Central memory CD8-positive, alpha-beta T cell (primary cell): ENCODE results near the gene FOXL1.

Experiments
- ATAC-seq: fragments of 150-1000 bp; cut with Tn5 transposase; replicated peaks from 2 replicates; pipeline ENCODE4 v1.10.0; 2022; ENCODE audit warnings: mild to moderate bottlenecking, moderate FRiP score, moderate number of reproducible peaks; ENCODE audit not compliant: poor library complexity, severe bottlenecking; ENCODE audit errors: extremely low read depth
- DNase-seq, 2 donors: peaks; one replicate each; pipeline ENCODE4 v3.0.0; 2021; ENCODE audit warnings: low spot score in 2 of 2
- H3K27ac Mint-ChIP-seq: one replicate; pipeline ENCODE4 v1.8.0; 2022; ENCODE audit warnings: low read depth, mild to moderate bottlenecking, moderate library complexity, mixed read lengths
- H3K27me3 Mint-ChIP-seq: one replicate; pipeline ENCODE4 v1.8.0; 2022; ENCODE audit warnings: mixed read lengths
- H3K36me3 Mint-ChIP-seq: one replicate; pipeline ENCODE4 v1.8.0; 2022; ENCODE audit warnings: mild to moderate bottlenecking, moderate library complexity, mixed read lengths; ENCODE audit not compliant: insufficient read depth
- H3K4me1 Mint-ChIP-seq: one replicate; pipeline ENCODE4 v1.8.0; 2022; ENCODE audit warnings: mixed read lengths
- H3K4me3 Mint-ChIP-seq: one replicate; pipeline ENCODE4 v1.8.0; 2022; ENCODE audit warnings: mild to moderate bottlenecking, moderate library complexity, mixed read lengths
- H3K9me3 Mint-ChIP-seq: one replicate; pipeline ENCODE4 v1.8.0; 2022; ENCODE audit warnings: mixed read lengths

The FOXL1 gene

DNA sequence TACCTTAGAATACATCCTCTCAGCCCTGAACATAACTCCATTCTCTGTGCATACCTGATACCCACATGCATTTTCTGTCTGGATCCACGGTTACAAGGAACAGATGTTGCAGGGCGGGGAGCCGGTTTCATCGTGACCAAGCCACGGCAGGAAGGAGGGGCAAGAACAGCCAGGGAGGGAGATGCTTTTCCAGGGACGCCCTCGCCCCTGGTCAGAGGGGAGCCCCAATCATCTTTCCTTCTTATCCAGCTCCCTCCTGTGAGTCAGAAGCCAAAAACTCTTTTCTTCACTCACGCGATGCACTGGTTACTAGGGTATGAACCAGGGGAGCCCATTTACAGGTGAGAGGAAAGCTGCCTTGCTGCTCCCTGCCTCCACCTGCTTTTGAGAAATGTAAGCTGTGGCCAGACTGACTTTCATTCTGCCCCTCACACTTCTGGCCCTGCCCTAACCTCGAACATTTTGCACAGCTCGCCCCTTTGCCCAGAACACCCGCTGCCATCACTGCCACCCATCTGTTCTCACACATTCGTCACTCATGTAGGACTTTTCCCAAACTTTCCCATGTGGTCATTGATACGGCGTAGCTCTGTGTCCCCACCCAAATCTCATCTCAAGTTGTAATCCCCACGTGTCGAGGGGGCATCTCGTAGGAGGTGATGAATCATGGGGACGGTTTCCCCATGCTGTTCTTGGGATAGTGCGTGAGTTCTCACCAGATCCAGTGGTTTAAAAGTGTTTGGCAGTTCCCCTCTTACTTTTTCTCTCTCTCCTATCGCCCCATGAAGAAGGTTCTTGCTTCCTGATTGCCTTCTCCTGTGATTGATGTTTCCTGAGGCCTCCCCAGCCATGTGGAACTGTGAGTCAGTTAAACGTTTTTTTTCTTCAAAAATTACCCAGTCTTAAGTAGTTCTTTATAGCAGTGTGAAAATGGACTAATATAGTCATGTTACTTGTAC lies 20.5 kb downstream of the FOXL1 start:
- DNase-seq: no peak

DNA sequence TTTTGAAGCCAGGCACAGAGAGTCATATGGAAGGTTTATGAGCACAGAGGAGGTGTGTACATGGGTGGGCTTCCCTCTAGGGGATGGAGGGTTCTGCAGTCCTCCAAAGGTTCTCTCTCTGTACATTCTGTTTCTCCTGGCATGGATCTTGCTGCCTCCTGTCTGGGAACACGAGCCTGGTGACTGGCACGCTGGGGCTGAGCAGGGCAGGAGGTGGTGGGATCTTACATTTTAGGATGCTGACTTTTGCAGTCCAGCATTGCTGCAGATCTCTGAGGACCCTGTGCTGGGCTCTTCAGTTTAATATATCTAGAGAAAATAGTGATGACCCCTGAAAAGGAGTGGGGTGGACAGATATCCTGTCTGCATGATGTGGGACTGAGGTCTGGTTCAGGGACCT lies 23.0 kb downstream of the FOXL1 start:
- Mint-ChIP-seq H3K9me3 (no peaks in the 10 kb centered on the region), H3K4me1 (peaks cover 12% of the 10 kb centered on the region), H3K4me3 (no peak overlapping the region), H3K27me3 (peaks cover 58% of the 10 kb centered on the region), H3K27ac (no peak overlapping the region), H3K36me3 (no peaks in the 10 kb centered on the region)
- ATAC-seq: no peak
- DNase-seq: no peak

More for the DNA sequence above, 20.5 kb downstream of the FOXL1 start:
- Mint-ChIP-seq H3K27ac (no peak overlapping the region), H3K4me3 (no peak overlapping the region), H3K36me3 (no peaks in the 10 kb centered on the region), H3K27me3 (peaks cover 49% of the 10 kb centered on the region), H3K9me3 (no peaks in the 10 kb centered on the region), H3K4me1 (no peaks in the 10 kb centered on the region)
- no peak for ATAC-seq

DNA sequence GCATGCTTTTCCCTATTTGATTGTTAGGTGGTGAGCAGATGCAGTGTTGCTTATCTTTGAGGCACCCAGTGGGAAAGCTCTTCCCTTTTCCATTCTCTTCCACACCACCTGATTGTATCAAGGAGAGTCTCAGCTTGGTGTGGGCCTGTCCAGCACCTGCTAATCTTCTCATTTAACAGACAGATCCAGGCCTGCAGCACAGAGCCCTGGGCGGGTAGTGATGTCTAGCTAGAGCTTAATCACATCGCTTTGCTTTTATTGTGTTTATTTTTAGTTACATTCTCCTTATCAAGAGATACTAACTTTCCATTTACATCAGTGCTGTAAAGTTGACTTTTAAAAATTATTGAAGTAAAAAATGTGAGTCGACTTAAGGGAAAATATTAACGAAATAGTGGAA lies 24.2 kb downstream of the FOXL1 start:
- peaks cover 65% of the 10 kb centered on the region for H3K27me3 Mint-ChIP-seq

DNA sequence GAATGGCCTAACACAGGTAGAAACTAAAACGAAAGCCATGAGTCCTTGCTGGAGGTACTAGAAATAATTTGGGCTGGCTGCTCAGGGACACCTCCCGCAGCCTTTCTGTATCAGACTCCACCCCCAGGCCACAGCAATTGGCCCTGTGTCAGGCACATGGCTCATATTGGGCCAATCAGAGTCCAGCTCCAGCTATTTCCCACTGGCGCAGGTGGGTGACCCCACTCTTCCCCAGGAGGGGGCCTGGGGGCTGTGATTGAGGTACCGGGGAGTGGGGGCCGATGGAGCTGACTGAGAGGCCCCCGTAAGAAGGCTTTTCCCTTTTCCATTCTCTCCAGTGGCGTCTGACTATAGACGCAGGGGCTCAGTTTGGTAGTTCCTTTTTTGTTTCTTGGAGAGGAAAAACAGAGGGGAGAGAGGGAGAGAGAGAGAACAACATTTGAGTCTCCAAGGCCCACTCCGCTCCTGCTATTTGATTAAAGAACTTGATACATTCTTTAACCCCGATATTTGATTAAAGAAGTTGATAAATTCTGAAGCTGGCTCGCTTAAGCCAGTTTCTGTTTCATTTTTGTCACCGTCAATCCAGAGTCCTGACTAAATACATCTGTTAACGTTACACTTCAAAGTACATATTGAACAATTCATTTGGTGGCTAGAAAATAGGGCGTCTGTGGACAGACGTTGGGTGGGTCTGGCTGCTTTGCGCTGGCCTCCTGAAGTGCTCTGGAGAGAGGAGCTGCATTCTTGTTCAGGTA lies 26.3 kb downstream of the FOXL1 start:
- no peaks in the 10 kb centered on the region for H3K36me3 Mint-ChIP-seq
- ATAC-seq (peak; percentile 91), DNase-seq (peak in 1 of 2 donors; percentile 10)
- H3K4me1 Mint-ChIP-seq: peaks cover 12% of the 10 kb centered on the region
- peak overlapping the region; percentile 70 for H3K27ac Mint-ChIP-seq
- H3K27me3 Mint-ChIP-seq: peaks cover 62% of the 10 kb centered on the region
- H3K9me3 Mint-ChIP-seq: no peaks in the 10 kb centered on the region
- H3K4me3 Mint-ChIP-seq: peak overlapping the region; percentile 79

More for the DNA sequence above, 24.2 kb downstream of the FOXL1 start:
- no peaks in the 10 kb centered on the region for H3K36me3 Mint-ChIP-seq
- no peak for ATAC-seq
- H3K27ac Mint-ChIP-seq: no peak overlapping the region
- no peaks in the 10 kb centered on the region for H3K9me3 Mint-ChIP-seq
- H3K4me3 Mint-ChIP-seq: no peak overlapping the region
- peaks cover 12% of the 10 kb centered on the region for H3K4me1 Mint-ChIP-seq
- DNase-seq: no peak

DNA sequence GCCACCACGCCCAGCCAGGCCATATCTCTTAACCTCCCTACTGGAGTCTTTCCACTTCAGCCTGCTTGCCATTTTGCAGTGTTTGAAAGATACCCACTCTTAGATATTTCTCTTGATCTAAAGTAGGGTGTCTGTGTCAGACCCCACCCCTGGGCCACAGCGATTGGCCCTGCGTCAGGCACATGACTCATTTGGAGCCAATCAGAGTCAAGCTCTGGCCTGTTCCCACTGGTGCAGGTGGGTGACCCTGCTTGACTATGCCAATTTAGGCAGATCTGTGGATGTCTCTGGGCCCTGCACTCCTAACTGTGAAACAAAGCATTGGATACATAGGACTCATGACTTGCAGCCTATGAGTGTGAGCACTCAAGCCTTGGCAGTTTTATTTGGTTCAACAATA lies 27.6 kb downstream of the FOXL1 start:
- no peaks in the 10 kb centered on the region for H3K36me3 Mint-ChIP-seq
- DNase-seq (no peak), ATAC-seq (no peak)
- peaks cover 12% of the 10 kb centered on the region for H3K4me1 Mint-ChIP-seq
- peaks cover 62% of the 10 kb centered on the region for H3K27me3 Mint-ChIP-seq
- no peaks in the 10 kb centered on the region for H3K9me3 Mint-ChIP-seq
- H3K4me3 Mint-ChIP-seq: peak overlapping the region; percentile 42
- no peak overlapping the region for H3K27ac Mint-ChIP-seq

DNA sequence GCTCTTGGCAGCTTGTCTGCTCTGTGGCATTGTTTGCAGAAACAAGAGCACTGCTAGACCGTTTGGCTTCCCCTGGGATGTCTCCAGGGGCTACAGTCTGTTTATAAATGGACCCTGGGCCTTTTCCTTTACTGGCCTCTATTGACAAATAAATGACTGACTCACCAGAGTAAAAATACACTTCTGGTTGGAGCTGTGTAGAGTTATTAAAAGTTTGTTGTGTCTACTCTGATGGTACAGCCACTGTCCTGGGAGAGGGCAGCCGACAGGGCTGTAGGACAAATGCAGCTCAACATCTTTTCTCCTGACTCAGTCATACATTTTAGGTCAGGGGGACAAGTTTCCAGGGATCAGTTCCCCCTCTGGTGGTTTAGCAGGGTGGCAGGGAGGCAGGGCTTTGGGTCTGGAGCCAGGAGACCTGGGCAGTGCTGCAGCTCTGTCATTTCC lies 30.0 kb downstream of the FOXL1 start:
- Mint-ChIP-seq H3K9me3 (no peaks in the 10 kb centered on the region), H3K27me3 (peaks cover 68% of the 10 kb centered on the region), H3K4me3 (no peak overlapping the region), H3K27ac (no peak overlapping the region), H3K4me1 (peaks cover 12% of the 10 kb centered on the region), H3K36me3 (no peaks in the 10 kb centered on the region)
- DNase-seq (no peak), ATAC-seq (no peak)

DNA sequence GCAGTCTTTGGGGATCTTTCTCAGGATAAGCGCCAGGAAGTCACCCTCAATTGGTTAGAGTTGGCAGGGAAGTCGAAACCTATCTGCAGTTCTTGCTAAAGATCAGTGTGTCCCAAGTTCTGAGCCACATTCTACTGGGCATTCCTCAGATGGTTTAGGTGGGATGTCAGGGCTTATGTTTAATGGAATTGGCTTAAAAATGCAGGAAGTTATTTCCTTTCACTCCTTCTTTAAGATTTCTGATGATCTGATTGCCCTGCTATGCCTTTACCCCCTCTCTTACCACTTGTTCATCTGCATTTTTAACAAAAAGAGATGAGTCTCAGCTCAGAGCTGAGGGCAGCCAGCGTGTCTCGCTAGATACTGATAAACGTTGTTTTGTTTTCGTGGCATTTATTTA lies 30.8 kb downstream of the FOXL1 start:
- Mint-ChIP-seq H3K9me3 (no peaks in the 10 kb centered on the region), H3K27me3 (peaks cover 62% of the 10 kb centered on the region), H3K4me3 (no peak overlapping the region), H3K27ac (no peak overlapping the region), H3K4me1 (peaks cover 11% of the 10 kb centered on the region), H3K36me3 (no peaks in the 10 kb centered on the region)
- no peak for ATAC-seq
- DNase-seq: no peak

DNA sequence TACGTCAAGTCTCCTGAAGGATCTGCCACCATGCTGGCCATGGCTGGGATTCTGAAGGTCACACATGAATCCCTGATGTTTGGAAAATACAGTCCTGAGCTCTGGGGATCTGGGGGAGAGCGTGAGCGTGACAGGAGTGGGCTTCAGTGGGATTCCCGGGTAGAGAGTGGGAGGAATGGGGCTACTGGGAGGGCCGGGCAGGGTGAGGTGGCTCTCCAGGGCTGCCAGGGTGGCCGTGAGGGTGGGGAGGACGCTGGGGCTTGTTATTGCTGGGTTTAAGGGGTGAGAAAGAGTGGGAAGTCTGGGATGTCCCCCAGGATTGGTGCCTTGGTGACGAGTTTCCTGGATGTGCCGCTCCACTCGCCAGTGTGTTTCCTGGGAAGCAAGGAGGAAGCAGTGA lies 31.3 kb downstream of the FOXL1 start:
- Mint-ChIP-seq H3K4me3 (no peak overlapping the region), H3K36me3 (no peaks in the 10 kb centered on the region), H3K4me1 (peaks cover 7% of the 10 kb centered on the region), H3K27ac (no peak overlapping the region), H3K9me3 (no peaks in the 10 kb centered on the region), H3K27me3 (peaks cover 56% of the 10 kb centered on the region)
- DNase-seq (no peak), ATAC-seq (no peak)

DNA sequence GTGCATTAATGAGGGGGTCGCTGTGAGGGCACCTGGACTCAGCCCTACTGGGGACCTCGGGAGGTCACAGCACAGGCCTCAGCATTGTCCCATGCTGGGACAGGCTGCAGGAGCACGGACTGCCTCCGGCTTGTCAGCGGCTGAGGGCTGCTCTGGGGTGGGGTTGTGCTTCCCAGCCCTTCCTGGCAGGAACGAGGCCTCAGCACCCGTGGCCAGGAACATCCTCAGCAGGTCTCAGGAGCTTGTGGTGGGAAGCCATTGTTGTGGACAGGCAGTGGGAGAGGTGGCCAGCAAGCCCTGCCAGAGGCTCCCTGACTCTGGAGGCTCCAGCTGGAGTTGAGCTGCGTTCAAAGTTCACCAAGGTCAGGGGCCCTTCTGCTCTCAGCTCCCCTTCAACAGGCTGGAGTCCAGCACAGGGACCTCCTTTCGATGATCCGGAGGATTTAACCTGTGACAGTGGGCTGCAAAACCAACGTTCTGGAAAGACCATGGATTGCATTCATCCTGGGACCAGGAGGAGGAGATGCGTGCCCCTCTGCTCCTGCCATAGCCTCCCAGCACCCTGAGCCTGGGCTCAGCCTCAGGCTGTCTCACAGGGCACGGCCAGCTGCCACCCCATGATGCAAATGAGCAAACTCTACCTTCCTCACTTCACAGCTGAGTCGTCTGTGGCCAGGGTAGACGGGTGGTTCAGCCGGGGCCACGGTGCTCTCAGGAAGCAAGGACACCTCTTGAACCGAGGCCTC lies 32.6 kb downstream of the FOXL1 start:
- H3K36me3 Mint-ChIP-seq: no peaks in the 10 kb centered on the region
- no peak for ATAC-seq

DNA sequence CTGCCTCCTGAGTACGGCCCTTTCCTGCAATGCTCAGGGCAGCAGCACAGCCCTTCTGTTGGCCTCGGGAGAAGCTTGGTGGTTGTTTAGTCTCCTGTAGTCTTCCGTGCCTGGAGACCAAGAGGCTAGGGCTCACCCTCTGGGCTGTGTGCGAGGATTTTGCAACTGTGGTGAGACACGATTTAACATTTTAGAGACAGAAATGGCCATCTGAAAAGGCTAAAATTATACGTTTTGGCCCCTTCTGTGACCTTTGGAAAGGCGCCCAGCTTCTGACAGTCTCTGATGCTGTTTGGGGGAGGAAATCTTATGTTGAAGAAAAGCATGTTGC lies 33.1 kb downstream of the FOXL1 start:
- Mint-ChIP-seq H3K27me3 (peaks cover 61% of the 10 kb centered on the region), H3K27ac (no peak overlapping the region), H3K4me3 (no peak overlapping the region), H3K36me3 (no peaks in the 10 kb centered on the region), H3K9me3 (no peaks in the 10 kb centered on the region), H3K4me1 (no peaks in the 10 kb centered on the region)
- ATAC-seq: no peak
- no peak for DNase-seq

More for the DNA sequence above, 32.6 kb downstream of the FOXL1 start:
- no peak overlapping the region for H3K4me3 Mint-ChIP-seq
- H3K4me1 Mint-ChIP-seq: no peaks in the 10 kb centered on the region
- H3K27me3 Mint-ChIP-seq: peaks cover 61% of the 10 kb centered on the region
- no peaks in the 10 kb centered on the region for H3K9me3 Mint-ChIP-seq
- no peak overlapping the region for H3K27ac Mint-ChIP-seq
- no peak for DNase-seq

DNA sequence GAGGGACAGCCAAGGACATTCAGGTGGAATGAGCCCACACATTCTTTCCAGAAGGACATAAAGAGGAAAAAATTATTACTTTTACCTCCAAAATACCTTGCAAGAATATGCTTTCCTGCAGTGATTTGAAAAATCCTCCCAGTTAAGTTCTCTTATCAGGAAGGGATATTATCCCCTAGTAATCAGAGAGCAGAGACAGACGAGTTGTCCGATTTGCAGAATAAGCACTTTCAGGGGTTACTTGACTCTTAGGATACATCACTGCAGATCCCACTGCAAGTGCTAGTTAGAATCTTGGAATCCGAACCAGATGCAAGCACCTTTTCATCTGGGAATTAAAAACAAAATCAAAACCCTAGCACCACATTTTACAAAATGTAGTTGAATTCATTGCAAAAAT lies 33.6 kb downstream of the FOXL1 start:
- Mint-ChIP-seq H3K27ac (no peak overlapping the region), H3K9me3 (no peaks in the 10 kb centered on the region), H3K36me3 (no peaks in the 10 kb centered on the region), H3K4me3 (no peak overlapping the region), H3K27me3 (peaks cover 58% of the 10 kb centered on the region), H3K4me1 (no peaks in the 10 kb centered on the region)
- ATAC-seq: no peak
- no peak for DNase-seq

DNA sequence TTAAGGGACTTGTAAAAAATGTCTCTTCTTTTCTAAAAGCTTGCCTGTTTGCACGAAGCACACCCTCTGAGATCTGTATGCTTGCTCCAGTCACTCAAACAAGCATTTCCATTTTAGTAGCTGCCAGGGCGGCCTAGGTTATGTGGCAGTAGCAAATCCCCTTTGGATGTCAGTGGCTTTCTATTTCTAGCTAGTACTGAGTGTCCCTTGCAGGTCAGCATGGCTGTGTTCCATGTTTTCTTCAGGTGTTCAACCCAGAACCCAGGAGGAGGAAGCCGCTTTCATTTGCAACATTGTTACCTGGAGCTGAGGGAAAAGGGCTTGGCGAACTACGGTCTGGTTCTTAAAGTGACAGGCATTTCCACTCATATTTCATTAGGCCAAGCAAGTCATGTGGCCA lies 36.4 kb downstream of the FOXL1 start:
- Mint-ChIP-seq H3K27ac (no peak overlapping the region), H3K36me3 (no peaks in the 10 kb centered on the region), H3K4me1 (no peaks in the 10 kb centered on the region), H3K4me3 (no peak overlapping the region), H3K9me3 (no peaks in the 10 kb centered on the region), H3K27me3 (peaks cover 34% of the 10 kb centered on the region)
- ATAC-seq (no peak), DNase-seq (no peak)
